Esophagus muscularis mucosa (tissue), 4 donors: ENCODE data around the gene C6orf89. TPM values are rescaled to one million over a fixed set of nuclear protein-coding genes. Genes with fewer than 3 reads are reported as not detected.

Experiments used
- DNase-seq: peaks from one replicate; pipeline ENCODE4 v3.0.0-alpha.2; 2017; ENCODE audit errors: extremely low spot score
- H3K27ac ChIP-seq, 4 donors: fragments of 200-600 bp; sonication (generic); replicated peaks in 1 of 4; 1 replicate in 3 of 4; 2 replicates in 1 of 4; pipeline ENCODE4 v1.5.1; 2016 to 2019; ENCODE audit warnings: mild to moderate bottlenecking in 1 of 4
- H3K27me3 ChIP-seq, 4 donors: fragments of 200-600 bp; sonication (generic); one replicate each; pipeline versions ENCODE4 v1.5.1 to v1.6.0; 2016 to 2019
- H3K36me3 ChIP-seq, 4 donors: fragments of 200-600 bp; sonication (generic); one replicate each; pipeline ENCODE4 v1.5.1; 2016 to 2019
- H3K4me1 ChIP-seq, 4 donors: fragments of 200-600 bp; sonication (generic); one replicate each; pipeline ENCODE4 v1.5.1; 2016 to 2019
- H3K4me3 ChIP-seq, 4 donors: fragments of 200-600 bp; sonication (generic); 1 replicate in 2 of 4; 2 replicates in 2 of 4; pipeline ENCODE4 v1.5.1; 2016 to 2019; ENCODE audit warnings: mild to moderate bottlenecking in 4 of 4, moderate library complexity in 1 of 4
- H3K9me3 ChIP-seq, 4 donors: fragments of 200-600 bp; sonication (generic); 1 replicate in 3 of 4; 2 replicates in 1 of 4; pipeline ENCODE4 v1.5.1; 2016 to 2019
- CTCF ChIP-seq, 3 experiments: fragments of 200-600 bp in 2 of 3; fragments of 450-650 bp in 1 of 3; sonication (generic) in 2 of 3; IDR thresholded peaks; one replicate each; pipeline ENCODE4 v1.5.1; 2017 to 2019; ENCODE audit warnings: antibody characterized with exemption in 3 of 3, mild to moderate bottlenecking in 2 of 3, moderate library complexity in 1 of 3
- EP300 ChIP-seq: sonication (generic); formaldehyde crosslinking; IDR thresholded peaks from one replicate; pipeline ENCODE4 v1.6.1; 2017; ENCODE audit warnings: antibody characterized with exemption
- POLR2A ChIP-seq: fragments of 450-650 bp; IDR thresholded peaks from one replicate; pipeline ENCODE4 v1.6.1; 2017; ENCODE audit warnings: antibody characterized with exemption, moderate library complexity, mild to moderate bottlenecking, low read depth
- POLR2AphosphoS5 ChIP-seq, 2 donors: sonication (generic); formaldehyde crosslinking; IDR thresholded peaks; one replicate each; pipeline ENCODE4 v1.6.1; 2017; ENCODE audit warnings: antibody characterized with exemption in 2 of 2
- WGBS: methylation state at CpG from one replicate; pipeline ENCODE4 v1.1.5; 2018; 5-methylcytosine and 5-hydroxymethylcytosine counted together
- intact Hi-C: fragments of 100-400 bp; cut with DNase I; formaldehyde crosslinking; loops from one replicate; pipeline ENCODE4 v1.15.1; 2023
- total RNA-seq, 4 donors: library from RNA; depleted of rRNA; stranded (reverse); fragments of >200 nt; gene quantifications; one replicate each; pipeline versions ENCODE4 v1.1.0 to v1.2.1, GENCODE V29; 2016

Gene C6orf89
- total RNA-seq, 4 donors from 2014 or later: 56.5 to 66.2 (median 59.0) TPM

DNA sequence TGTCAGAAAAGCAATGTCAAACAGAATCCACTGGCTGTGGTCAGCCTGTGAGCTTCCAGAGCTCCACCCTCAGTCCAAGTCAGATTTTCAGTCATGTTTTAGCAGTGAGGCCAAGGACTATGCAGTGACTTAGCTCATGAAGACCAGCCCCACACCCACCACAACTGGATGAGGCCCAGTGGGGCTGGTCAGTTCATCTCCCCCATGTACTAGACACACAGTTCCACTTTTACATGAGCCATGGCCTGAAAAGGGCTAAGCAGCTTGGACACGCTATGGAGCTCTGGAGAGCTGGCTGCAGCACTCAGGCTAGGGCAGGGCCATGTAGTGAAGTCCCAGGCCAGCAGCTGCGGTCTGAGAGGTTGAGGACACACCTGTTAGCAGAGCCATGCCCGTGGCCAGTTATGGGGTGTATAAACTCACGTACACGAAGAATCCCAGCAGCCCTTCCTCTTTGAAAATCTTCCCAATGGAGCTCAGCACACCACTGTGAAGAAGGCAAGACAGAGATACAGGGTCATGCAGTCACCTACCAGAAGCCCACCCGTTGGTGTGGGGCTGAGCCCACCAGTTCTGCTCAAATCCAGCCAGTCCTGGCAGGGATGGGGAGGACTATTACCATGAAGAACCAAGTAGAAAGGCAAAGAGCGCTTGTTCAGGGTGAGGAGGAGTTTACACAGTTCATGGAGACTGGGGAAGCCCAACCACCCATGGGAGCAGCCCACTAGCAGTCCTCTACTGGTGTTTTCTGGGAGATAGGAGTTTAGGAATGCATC, 89.7 kb downstream of the C6orf89 start:
- Histone ChIP-seq H3K36me3 (peaks cover 78 to 91% (median 83%) of the 10 kb centered on the region in 4 donors), H3K27ac (peak overlapping the region in 1 of 4 donors; percentile 3), H3K9me3 (no peaks in the 10 kb centered on the region), H3K4me1 (peaks cover 23 to 84% (median 28%) of the 10 kb centered on the region in 4 donors), H3K27me3 (no peaks in the 10 kb centered on the region), H3K4me3 (no peak overlapping the region)
- TF ChIP-seq CTCF (IDR thresholded peaks at IDR 0.05) (no peak), POLR2AphosphoS5 (IDR thresholded peaks at IDR 0.05) (no peak), EP300 (no peak), POLR2A (no peak)
- WGBS: 71% methylated on average over 5 of the region's 7 CpGs
- DNase-seq: no peak
- intact Hi-C loops: loop anchor here (5.0 kb wide), 1 partner anchor 42 kb away; no protein-coding TSS in a partner anchor

- intact Hi-C loops: loop anchor here (5.0 kb wide), 1 partner anchor 41 kb away; no protein-coding TSS in a partner anchor
- H3K4me1 ChIP-seq: peaks cover 29 to 84% (median 34%) of the 10 kb centered on the region in 4 donors
- H3K27ac ChIP-seq: peak overlapping the region in 1 of 4 donors; percentile 3
- no peaks in the 10 kb centered on the region for H3K27me3 ChIP-seq
- H3K4me3 ChIP-seq: no peak overlapping the region
- 94% methylated on average over 4 of the region's 4 CpGs for WGBS
- H3K9me3 ChIP-seq: no peaks in the 10 kb centered on the region
- H3K36me3 ChIP-seq: peaks cover 72 to 91% (median 82%) of the 10 kb centered on the region in 4 donors
- no peak for TF ChIP-seq POLR2AphosphoS5 (IDR thresholded peaks at IDR 0.05)
- TF ChIP-seq CTCF (IDR thresholded peaks at IDR 0.05): no peak
- TF ChIP-seq EP300: no peak
- no peak for TF ChIP-seq POLR2A
- no peak for DNase-seq
Measured at GRCh38 chr6:36976007-36976264, 90.2 kb downstream of the C6orf89 start.

DNA sequence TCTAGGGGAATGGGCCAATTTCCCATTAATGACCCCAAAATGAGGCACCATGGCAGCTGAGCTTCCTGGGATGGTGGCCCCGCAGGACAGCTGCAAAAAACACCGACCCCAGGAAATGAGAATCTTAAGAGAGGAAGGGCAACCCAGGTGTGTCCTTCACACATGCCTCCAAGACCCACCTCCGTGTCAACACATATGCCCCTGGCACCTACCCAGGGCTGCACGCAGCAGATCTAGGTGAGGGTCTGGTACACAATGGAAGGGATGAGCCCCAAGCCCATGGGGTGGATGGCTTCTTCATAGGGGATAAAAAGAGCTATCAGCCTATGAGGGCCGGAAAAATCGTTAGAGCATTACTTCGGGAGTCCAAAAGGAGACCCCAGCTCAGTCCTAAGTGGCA, 90.8 kb downstream of the C6orf89 start:
- no peak for TF ChIP-seq CTCF (IDR thresholded peaks at IDR 0.05)
- Histone ChIP-seq H3K27ac (no peak overlapping the region), H3K9me3 (no peaks in the 10 kb centered on the region), H3K27me3 (no peaks in the 10 kb centered on the region), H3K4me3 (no peak overlapping the region), H3K36me3 (peaks cover 67 to 90% (median 82%) of the 10 kb centered on the region in 4 donors), H3K4me1 (peaks cover 34 to 84% (median 39%) of the 10 kb centered on the region in 4 donors)
- 97% methylated on average over 5 of the region's 7 CpGs for WGBS
- intact Hi-C loops: loop anchor here (5.0 kb wide), 1 partner anchor 41 kb away; no protein-coding TSS in a partner anchor
- DNase-seq: no peak

- Histone ChIP-seq H3K4me1 (peaks cover 39 to 84% (median 44%) of the 10 kb centered on the region in 4 donors), H3K36me3 (peaks cover 63 to 85% (median 78%) of the 10 kb centered on the region in 4 donors), H3K27ac (no peak overlapping the region), H3K27me3 (no peaks in the 10 kb centered on the region), H3K9me3 (no peaks in the 10 kb centered on the region), H3K4me3 (no peak overlapping the region)
- WGBS: 96% methylated on average over 4 of the region's 6 CpGs
- TF ChIP-seq EP300 (no peak), POLR2AphosphoS5 (IDR thresholded peaks at IDR 0.05) (no peak)
- intact Hi-C loops: loop anchor here (5.0 kb wide), 1 partner anchor 40 kb away; no protein-coding TSS in a partner anchor
- no peak for DNase-seq
Measured at GRCh38 chr6:36976931-36977330, 91.2 kb downstream of the C6orf89 start.

GRCh38 chr6:36977470-36977941, 91.8 kb downstream of the C6orf89 start:
- TF ChIP-seq CTCF (IDR thresholded peaks at IDR 0.05): peak; percentile 24 to 40 (median 29)
- TF ChIP-seq EP300: no peak
- no peak for TF ChIP-seq POLR2A
- no peak for DNase-seq
- WGBS: 75% methylated on average over 5 of the region's 16 CpGs
- Histone ChIP-seq H3K27ac (peak overlapping the region in 1 of 4 donors; percentile 31), H3K27me3 (no peaks in the 10 kb centered on the region), H3K9me3 (no peaks in the 10 kb centered on the region), H3K4me3 (no peak overlapping the region), H3K36me3 (peaks cover 57 to 80% (median 72%) of the 10 kb centered on the region in 4 donors), H3K4me1 (peaks cover 43 to 86% (median 49%) of the 10 kb centered on the region in 4 donors)
- intact Hi-C loops: loop anchor here (5.0 kb wide), 1 partner anchor 40 kb away; no protein-coding TSS in a partner anchor
